Umbilical cord (tissue), 2 donors: ENCODE data around the gene TSSK1B. TPM values are rescaled to one million over a fixed set of nuclear protein-coding genes. Genes with fewer than 3 reads are reported as not detected.
"Not testable (repeated sequence)": the region's sequence is repeated elsewhere in the genome, so short reads cannot be mapped to it uniquely, and the experiment has no call there.

Experiments
- DNase-seq: peaks from one replicate; pipeline ENCODE4 v3.0.0-alpha.2; 2015; ENCODE audit warnings: low spot score
- total RNA-seq: library from RNA; depleted of rRNA; stranded (reverse); fragments of >200 nt; gene quantifications from one replicate; pipeline ENCODE4 v1.2.3, GENCODE V29; 2014; ENCODE audit warnings: low replicate concordance; ENCODE audit not compliant: insufficient read depth

Gene TSSK1B
- total RNA-seq, 1 donor from 2014 or later: 2.9 TPM

DNA sequence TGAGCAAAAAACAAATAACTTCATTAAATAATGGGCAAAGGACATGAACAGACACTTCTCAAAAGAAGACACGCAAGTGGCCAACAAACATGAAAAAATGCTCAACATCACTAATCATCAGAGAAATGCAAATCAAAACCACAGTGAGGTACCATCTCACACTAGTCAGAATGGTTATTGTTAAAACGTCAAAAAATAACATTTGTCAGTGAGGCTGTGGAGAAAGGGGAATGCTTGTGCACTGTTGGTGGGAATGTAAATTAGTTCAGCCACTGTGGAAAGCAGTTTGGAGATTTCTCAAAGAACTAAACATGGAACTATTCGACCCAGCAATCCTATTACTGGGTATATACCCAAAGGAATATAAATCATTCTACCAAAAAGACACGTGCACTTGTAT lies 36.8 kb downstream of the TSSK1B start:
- DNase-seq: not testable (repeated sequence)

GRCh38 chr5:113397046-113397445 lies 37.7 kb downstream of the TSSK1B start:
- DNase-seq: no peak

- no peak for DNase-seq
These were observed 40.1 kb downstream of the TSSK1B start for GRCh38 chr5:113394658-113395057.

GRCh38 chr5:113390224-113390623 lies 44.6 kb downstream of the TSSK1B start:
- no peak for DNase-seq

- no peak for DNase-seq
These were observed 45.7 kb downstream of the TSSK1B start for GRCh38 chr5:113389116-113389515.

DNA sequence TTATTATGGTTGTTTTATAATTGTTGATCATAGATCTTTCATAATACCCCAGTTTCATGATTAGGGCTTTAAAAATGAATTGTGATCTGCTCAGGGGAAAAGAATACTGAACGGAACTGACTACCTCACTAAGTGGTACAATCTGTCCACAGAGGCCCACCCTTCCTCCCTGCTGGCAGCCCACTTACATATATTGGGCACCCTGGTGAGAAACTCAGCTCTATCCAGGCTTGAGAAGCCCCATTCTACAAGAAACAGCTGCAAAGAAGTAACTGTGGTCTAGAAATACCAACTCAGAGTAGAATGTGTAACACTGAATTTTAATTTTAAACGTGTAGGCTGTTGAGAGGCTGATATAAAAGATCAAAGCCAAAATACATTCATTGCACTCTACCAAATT lies 46.9 kb downstream of the TSSK1B start:
- no peak for DNase-seq

GRCh38 chr5:113384782-113385285 lies 50.0 kb downstream of the TSSK1B start:
- no peak for DNase-seq

- no peak for DNase-seq
These were observed 52.1 kb downstream of the TSSK1B start for GRCh38 chr5:113382731-113383130.

Other genes with a start within 250 kb of the TSSK1B start
- gene MCC, start 53.5 kb upstream of the TSSK1B start, total RNA-seq: 65.2 TPM
- 30.8 TPM for gene YTHDC2, start 78.7 kb upstream of the TSSK1B start, total RNA-seq